GM06990 (cell line): ENCODE measurements around the gene ISM2.
A peak's percentile ranks its signal among the peaks of the same experiment; 100 is the strongest.
"Not testable (repeated sequence)": the region's sequence is repeated elsewhere in the genome, so short reads cannot be mapped to it uniquely, and the experiment has no call there.

Source experiments
- DNase-seq: peaks from one replicate; pipeline ENCODE4 v3.0.0-alpha.2; 2011; ENCODE audit not compliant: insufficient read length; ENCODE audit errors: extremely low read depth
- H3K27me3 ChIP-seq: replicated peaks from 2 replicates; pipeline ENCODE4 v1.6.0; 2011; ENCODE audit warnings: low read length; ENCODE audit not compliant: control insufficient read depth, insufficient read depth
- H3K36me3 ChIP-seq: 2 replicates; pipeline ENCODE4 v1.5.1; 2011; ENCODE audit warnings: low read length; ENCODE audit not compliant: control insufficient read depth, insufficient read depth
- H3K4me3 ChIP-seq: replicated peaks from 2 replicates; pipeline ENCODE4 v1.5.1; 2011; ENCODE audit warnings: low read depth, mild to moderate bottlenecking, control low read depth, low read length
- TF ChIP-seq, protein P1 (sequence below): IDR thresholded peaks from 2 replicates; pipeline ENCODE4 v1.5.1; 2011; ENCODE audit warnings: low read length, control low read depth, mild to moderate bottlenecking, inconsistent platforms; ENCODE audit not compliant: insufficient read depth, poor library complexity, severe bottlenecking

Gene ISM2

GRCh38 chr14:77498120-77498979, at the start of gene ISM2:
ISM2 (minus strand) TSS chr14:77498816; CDS start chr14:77498793, 23 bp downstream.
- peak within 1 kb of the TSS; percentile 56 for H3K4me3 ChIP-seq
- TF ChIP-seq, protein P1, sequence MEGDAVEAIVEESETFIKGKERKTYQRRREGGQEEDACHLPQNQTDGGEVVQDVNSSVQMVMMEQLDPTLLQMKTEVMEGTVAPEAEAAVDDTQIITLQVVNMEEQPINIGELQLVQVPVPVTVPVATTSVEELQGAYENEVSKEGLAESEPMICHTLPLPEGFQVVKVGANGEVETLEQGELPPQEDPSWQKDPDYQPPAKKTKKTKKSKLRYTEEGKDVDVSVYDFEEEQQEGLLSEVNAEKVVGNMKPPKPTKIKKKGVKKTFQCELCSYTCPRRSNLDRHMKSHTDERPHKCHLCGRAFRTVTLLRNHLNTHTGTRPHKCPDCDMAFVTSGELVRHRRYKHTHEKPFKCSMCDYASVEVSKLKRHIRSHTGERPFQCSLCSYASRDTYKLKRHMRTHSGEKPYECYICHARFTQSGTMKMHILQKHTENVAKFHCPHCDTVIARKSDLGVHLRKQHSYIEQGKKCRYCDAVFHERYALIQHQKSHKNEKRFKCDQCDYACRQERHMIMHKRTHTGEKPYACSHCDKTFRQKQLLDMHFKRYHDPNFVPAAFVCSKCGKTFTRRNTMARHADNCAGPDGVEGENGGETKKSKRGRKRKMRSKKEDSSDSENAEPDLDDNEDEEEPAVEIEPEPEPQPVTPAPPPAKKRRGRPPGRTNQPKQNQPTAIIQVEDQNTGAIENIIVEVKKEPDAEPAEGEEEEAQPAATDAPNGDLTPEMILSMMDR, result no peak
- H3K27me3 ChIP-seq, result peaks cover 5% of the 10 kb centered on the region; the same call in 1 of the 2 replicates
- peak; percentile 62 for DNase-seq
- H3K36me3 ChIP-seq, result no peaks in the 10 kb centered on the region

DNA sequence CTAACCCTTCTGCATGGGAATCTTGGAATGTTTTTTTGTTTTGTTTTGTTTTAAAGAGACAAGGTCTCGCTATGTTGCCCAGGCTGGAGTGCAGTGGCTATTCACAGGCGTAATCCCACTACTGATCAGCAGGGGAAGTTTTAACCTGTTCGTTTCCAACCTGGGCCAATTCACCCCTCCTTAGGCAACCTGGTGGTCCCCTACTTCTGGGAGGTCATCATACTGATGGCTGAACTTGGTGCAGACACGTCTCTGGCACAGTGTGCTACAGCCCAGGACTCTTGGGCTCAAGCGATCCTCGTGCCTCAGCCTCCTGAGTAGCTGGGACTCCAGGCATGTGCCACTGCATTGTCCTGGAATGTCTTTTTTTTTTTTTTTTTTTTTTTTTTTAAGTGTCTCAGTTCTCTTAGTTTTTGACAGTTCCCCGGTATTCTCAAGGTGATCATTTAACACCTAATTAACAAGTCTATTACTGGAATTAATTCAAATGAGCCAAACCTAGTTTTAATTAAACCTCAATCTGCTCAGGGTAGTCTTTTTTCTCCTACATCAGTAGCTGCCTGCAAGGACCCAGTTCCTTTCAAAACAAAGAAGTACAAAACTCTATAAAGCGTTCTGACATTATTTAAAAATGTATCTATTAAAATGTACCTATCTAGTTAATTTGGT, 49.0 kb upstream of the ISM2 start:
- TF ChIP-seq, protein P1, result peak; percentile 23
- H3K4me3 ChIP-seq, result no peak overlapping the region
- peaks cover 4% of the 10 kb centered on the region for H3K36me3 ChIP-seq
- no peak for DNase-seq
- no peaks in the 10 kb centered on the region for H3K27me3 ChIP-seq

DNA sequence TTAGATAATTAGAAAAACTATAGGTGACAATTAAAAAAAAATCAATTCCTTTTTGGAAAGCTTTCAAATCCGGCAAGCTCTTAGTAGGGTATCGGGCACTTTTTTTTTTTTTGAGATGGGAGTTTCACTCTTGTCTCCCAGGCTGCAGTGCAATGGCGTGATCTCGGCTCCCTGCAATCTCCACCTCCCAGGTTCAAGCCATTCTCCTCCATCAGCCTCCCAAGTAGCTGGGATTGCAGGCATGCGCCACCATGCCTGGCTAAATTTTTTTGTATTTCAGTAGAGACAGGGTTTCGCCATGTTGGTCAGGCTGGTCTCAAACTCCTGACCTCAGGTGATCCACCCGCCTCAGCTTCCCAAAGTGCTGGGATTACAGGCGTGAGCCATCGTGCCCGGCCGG, 46.6 kb upstream of the ISM2 start:
- not testable (repeated sequence) for DNase-seq, H3K27me3 ChIP-seq, H3K36me3 ChIP-seq, H3K4me3 ChIP-seq

DNA sequence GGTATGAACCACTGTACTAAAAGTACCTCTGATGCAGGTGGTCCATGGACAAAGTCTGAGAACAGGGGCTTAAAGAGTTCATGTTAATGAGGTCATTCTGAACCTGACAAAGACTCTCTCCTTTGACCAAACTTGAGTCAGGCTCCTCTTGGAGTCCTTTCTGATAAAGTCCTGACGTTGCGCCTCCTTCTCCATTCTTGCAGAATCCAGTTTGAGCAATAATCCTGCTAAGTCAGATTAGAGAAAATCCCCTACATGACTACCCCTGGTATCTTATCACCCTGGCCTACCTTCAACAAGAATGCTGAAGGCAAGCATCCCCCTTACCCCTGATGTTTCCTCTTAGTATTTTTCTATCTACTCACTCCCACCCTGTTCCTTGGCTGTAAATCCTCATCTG, 46.0 kb upstream of the ISM2 start:
- Histone ChIP-seq H3K36me3 (peaks cover 4% of the 10 kb centered on the region), H3K4me3 (no peak overlapping the region), H3K27me3 (no peaks in the 10 kb centered on the region)
- TF ChIP-seq, protein P1, result no peak
- DNase-seq, result no peak

- TF ChIP-seq, protein P1, result no peak
- no peak for DNase-seq
- peaks cover 3% of the 10 kb centered on the region for H3K36me3 ChIP-seq
- no peaks in the 10 kb centered on the region for H3K27me3 ChIP-seq
- H3K4me3 ChIP-seq, result no peak overlapping the region
Measured at GRCh38 chr14:77543637-77544334, 45.2 kb upstream of the ISM2 start.

- Histone ChIP-seq H3K27me3 (no peaks in the 10 kb centered on the region), H3K4me3 (no peak overlapping the region), H3K36me3 (no peaks in the 10 kb centered on the region; the same call in 1 of the 2 replicates)
- no peak for DNase-seq
- TF ChIP-seq, protein P1, result no peak
Measured at GRCh38 chr14:77543240-77543551, 44.6 kb upstream of the ISM2 start.
